Femur (tissue), 1 donor: ENCODE data around the gene HOXA9.
A peak's percentile ranks its signal among the peaks of the same experiment; 100 is the strongest.

Source experiments
- DNase-seq: peaks from one replicate; pipeline ENCODE4 v3.0.0-alpha.2; 2017

HOXA9 gene

DNA sequence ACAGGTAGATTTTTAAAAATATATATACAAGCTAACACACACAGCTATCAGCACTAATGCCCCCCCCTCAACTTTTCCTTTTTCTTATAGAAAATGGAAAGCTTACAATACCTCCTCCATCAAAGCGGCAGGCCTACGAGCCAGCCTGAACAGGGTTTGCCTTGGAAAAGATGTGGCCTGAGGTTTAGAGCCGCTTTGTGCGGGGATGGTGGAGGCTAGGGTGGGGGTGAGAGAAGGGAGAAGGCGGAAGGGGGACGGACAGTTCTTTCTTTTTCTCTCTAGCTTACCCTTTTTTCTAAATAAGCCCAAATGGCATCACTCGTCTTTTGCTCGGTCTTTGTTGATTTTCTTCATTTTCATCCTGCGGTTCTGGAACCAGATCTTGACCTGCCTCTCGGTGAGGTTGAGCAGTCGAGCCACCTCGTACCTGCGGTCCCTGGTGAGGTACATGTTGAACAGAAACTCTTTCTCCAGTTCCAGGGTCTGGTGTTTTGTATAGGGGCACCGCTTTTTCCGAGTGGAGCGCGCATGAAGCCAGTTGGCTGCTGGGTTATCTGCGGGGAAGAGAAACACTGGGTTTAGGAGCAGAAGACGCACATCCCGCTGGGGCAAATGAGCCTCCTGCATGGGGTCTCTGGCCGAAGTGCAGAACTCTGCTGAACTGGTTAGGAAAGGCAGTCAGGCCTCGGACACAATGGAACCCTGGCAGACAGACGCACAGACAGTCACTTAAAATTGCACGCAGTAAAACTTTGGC is 1.9 kb downstream of the HOXA9 start:
- DNase-seq, result no peak

DNA sequence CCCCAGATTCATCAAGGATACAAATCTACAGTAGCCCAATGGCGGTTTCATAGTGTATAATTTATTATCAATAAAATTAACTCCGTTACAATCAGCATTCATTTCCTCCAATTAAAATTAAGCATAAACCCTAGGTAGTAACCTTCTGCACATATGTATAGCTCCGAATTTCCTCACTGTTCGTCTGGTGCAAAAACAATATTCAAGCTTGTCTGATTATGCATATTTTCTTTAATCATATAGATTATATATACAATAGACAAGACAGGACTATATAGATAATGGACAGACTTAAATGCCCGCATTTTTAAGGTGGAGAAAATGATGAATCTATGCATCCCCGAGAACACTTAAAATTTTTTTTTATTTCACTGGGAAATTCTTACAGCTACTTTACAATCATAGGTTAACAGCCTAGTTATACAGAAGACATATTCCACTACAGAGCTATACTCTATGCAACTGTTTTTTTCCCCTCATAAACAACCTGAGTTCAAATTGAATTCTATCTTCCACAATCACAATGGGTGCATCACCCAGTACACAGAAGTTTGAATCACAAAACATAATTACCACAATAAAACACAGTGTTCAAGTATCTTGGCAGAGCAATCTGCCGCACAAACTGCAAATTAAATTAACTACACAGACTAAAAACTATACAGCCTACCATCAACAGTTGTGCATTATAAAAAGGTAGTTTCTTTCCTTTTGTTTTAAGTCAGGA is 2.6 kb downstream of the HOXA9 start:
- no peak for DNase-seq

GRCh38 chr7:27161721-27162560 is 3.4 kb downstream of the HOXA9 start:
- peak; percentile 55 for DNase-seq

DNA sequence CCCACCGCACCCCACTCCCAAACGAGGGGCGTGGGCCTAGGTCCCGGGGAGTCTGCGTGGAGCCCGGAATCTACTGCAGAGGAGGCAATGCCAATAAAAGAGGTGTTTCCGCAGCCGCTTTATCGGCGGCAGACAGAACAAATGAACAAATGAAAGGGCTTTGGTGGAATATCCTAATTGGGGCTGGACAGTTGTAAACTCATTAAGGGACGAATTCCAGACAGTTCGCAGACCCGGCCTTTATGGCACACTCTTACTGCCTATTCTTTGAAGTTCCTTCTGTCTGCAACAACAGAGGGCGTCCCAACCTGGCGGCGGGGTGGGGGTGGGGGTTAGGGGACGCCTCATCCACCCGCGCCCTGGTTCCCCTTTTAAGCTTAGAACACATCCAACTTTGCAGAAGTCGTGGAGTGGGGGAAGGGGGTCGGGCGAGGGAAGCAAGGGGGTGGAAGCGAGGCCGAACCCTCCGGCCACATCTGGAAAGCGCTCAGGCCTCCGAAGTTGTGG is 4.1 kb downstream of the HOXA9 start:
- peak; percentile 71 for DNase-seq

DNA sequence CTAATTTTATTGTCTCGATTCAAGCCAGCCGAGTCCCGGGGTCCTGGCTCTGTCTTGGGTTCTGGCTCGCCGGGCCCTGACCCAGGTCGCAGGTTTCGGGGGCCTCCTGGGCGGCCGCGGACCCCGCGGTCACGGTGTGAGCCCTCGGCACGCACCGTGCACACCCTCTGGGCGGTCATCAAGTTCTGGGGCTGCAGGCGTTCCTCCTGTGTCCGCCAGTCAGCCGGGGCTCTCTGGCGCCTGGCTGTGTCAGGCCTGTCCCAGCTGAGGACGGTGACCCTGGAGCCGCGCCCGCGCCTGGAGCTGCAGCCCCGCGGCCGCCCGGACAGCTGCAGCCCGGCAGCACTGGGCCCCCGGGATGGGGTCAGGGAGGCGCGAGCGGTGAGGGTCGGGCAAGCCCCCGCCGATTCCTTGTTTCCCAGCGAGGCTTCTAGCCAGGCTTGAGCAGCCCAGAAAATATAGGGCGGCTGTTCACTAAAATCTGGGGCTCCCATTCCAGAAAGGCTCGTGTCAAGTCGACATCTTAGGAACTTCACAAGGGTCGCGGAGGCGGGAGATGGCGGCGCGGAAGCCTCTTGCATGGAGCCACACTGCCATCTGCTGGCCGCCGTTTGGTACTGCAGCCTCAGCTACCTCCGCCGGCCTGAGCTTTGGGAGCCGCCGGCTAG is 4.7 kb downstream of the HOXA9 start:
- DNase-seq, result peak; percentile 95

DNA sequence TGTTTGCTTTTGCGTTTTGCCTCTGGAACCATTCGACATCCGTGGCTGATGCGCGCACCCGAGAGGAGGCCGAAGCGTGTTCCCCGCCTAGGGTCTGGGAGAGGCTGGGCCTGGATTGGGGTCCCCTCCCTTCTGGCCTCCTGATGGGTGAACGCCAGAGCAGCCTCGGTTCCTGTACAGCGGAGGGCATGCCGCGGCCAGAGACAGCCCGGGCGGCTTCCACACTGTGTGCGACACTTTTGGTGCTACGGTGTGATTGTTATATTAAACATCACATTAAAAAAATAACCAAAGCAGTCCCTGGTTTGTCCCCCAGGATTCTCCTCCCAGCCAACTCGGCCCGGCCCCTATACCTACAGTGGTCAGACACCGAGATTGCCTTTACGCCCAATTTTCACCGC is 5.2 kb downstream of the HOXA9 start:
- DNase-seq, result peak; percentile 60

DNA sequence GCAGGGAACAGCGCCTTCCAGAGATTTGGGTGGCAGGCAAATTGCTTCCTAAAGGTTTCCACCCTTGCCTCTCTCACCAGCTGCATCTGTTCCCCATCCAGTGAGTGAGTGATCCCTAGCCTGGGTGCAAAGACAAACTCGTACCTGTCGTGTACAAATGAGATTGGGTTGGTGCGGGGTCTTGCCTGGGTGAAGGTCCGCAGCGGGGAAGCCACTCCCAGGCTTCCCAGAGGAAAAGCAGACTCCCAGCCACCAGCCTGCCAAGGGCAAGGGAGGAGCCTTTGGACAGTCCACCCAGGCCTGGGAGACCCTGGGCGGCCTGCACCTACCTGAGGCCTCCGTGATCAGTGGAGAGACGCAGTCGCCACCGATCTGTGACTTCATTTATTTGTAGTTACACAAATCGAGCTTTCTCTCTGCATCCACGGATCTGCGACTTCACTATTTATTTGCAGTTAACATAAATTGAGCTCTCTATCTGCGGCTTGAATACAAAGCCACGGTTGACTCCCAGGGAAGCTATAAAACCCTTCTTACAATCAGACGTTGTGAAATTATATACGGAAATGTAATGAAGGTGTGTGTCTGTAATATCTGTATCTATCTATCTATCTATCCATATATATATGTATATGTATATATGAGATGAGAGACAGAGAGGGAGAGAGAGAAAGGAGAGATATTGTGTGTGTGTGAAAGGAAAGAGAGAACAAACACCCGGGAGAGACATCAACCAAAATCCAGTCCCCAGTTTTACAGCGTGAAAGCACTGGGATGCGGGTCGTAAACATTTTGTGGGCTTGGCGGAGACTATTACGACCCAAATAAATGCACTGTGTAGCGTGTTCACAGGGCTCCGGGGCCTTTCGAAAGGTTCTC is 5.8 kb downstream of the HOXA9 start:
- peak; percentile 17 for DNase-seq

- peak; percentile 23 for DNase-seq
Measured at GRCh38 chr7:27158436-27159265, 6.7 kb downstream of the HOXA9 start.

DNA sequence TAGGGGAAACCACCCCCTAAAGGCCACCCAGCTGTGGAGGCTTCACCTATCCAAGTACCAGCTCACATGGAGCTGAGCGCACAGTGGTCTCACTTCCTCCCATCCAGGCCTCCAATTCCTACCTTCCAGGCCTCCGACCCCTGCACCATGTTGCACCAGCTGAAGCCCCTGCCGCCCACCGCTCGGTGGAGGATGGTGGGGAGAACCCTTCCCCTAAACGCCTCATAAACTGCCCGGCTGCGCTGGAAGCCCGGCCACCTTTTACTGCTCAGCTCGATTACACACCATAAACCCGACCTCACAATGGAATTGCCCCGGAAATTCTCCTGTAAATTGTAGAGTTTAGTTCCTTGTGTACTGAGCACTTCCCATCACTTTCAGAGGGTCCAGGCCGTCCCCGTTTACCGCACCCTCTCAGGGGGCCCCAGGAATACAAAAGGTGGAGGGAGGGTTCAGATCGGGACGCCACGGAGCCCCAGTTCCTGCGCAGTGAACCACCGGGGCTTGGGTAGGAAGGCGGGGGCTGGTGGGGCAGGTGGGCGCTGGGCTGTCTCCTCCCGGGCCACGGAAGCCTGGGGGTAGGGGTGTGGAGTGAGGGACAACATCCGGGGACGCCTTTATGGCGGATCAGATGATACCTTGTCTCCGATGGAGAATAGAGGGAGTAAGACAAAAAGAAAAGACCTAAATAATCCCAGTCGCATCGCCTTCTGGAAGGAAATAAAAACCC is 7.5 kb downstream of the HOXA9 start:
- peak; percentile 22 for DNase-seq

- no peak for DNase-seq
Measured at GRCh38 chr7:27156916-27157701, 8.2 kb downstream of the HOXA9 start.

- peak; percentile 94 for DNase-seq
Measured at GRCh38 chr7:27156508-27156898, 8.8 kb downstream of the HOXA9 start, which contains the start of gene HOXA7. Gene HOXA7 (minus strand): TSS chr7:27156675. CDS start chr7:27156545, 130 bp downstream.

DNA sequence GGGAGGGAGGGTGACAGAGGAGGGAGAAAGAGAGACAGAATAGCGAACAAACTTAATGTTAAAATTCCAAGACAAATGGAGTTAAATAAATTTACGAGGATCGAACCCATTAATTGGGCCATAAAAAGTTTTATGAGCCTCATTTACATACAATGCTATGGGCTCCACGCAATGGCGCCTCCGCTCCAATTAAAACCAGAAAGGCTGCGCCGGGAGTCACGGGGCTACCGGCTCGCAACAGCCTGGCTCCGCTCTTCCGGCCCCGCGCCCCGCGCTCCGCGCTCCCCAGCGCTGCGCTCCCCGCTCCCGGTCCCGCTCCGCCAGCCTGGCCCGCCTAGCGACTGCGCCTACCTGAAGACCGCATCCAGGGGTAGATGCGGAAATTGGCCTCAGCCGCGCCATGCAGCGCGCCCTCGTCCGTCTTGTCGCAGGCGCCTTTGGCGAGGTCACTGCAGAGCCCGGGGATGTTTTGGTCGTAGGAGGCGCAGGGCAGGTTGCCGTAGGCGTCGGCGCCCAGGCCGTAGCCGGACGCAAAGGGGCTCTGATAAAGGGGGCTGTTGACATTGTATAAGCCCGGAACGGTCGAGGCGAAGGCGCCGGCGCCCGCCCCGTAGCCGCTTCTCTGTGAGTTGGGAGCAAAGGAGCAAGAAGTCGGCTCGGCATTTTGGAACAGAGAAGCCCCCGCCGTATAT is 9.4 kb downstream of the HOXA9 start:
- peak; percentile 63 for DNase-seq

- peak; percentile 57 for DNase-seq
Measured at GRCh38 chr7:27154901-27155815, 10.2 kb downstream of the HOXA9 start.

- peak; percentile 20 for DNase-seq
Measured at GRCh38 chr7:27154369-27154768, 11.0 kb downstream of the HOXA9 start.

GRCh38 chr7:27153526-27153925 is 11.8 kb downstream of the HOXA9 start:
- DNase-seq, result peak; percentile 13

GRCh38 chr7:27152816-27153442 is 12.4 kb downstream of the HOXA9 start:
- DNase-seq, result peak; percentile 14
